H1 (cell line): ENCODE results near the gene NID2. TPM values are rescaled to one million over a fixed set of nuclear protein-coding genes. Genes with fewer than 3 reads are reported as not detected.

Experiments
- CTCF ChIA-PET: fragments of 300-600 bp; sonication (Branson Sonifier 250); formaldehyde crosslinking; loops from one replicate; lab custom pipeline; 2021; ENCODE audit not compliant: partially characterized antibody; lab: Charles Lee
- POLR2A ChIA-PET: fragments of 300-600 bp; sonication (Branson Sonifier 250); formaldehyde crosslinking; loops from one replicate; lab custom pipeline; 2021; ENCODE audit warnings: inconsistent platforms; ENCODE audit not compliant: partially characterized antibody; lab: Charles Lee
- DNase-seq, 2 experiments: peaks; one replicate each; pipeline versions ENCODE4 v3.0.0 to v3.0.0-alpha.2; 2010 to 2022; ENCODE audit warnings: low spot score in 2 of 2, low read depth in 1 of 2, mixed read lengths in 1 of 2
- FAIRE-seq: peaks from 2 replicates; lab custom pipeline; 2011; peaks lifted over from hg19 to GRCh38; lab: Jason Lieb, UNC
- H2AFZ ChIP-seq: 2 replicates; pipeline ENCODE4 v1.8.1; 2012; ENCODE audit warnings: low read length, inconsistent platforms
- H2AK5ac ChIP-seq: 2 replicates; pipeline ENCODE4 v1.6.1; 2013; ENCODE audit warnings: low read depth, low read length
- H2BK120ac ChIP-seq: replicated peaks from 2 replicates; pipeline ENCODE3; 2013; ENCODE audit warnings: low read depth, low read length, inconsistent platforms
- H2BK12ac ChIP-seq: 2 replicates; pipeline ENCODE4 v1.6.1; 2013; ENCODE audit warnings: low read depth, low read length
- H2BK15ac ChIP-seq: 2 replicates; pipeline ENCODE4 v1.6.1; 2013; ENCODE audit warnings: low read length
- H2BK20ac ChIP-seq: 2 replicates; pipeline ENCODE4 v1.6.1; 2013; ENCODE audit warnings: low read length
- H2BK5ac ChIP-seq: 2 replicates; pipeline ENCODE4 v1.6.1; 2013; ENCODE audit warnings: low read depth, low read length
- H3K14ac ChIP-seq: 2 replicates; pipeline ENCODE4 v1.6.1; 2013; ENCODE audit warnings: inconsistent platforms; ENCODE audit not compliant: insufficient read length
- H3K18ac ChIP-seq: 2 replicates; pipeline ENCODE4 v1.6.1; 2013; ENCODE audit warnings: low read length; ENCODE audit errors: extremely low read depth
- H3K23ac ChIP-seq: 2 replicates; pipeline ENCODE4 v1.6.1; 2013; ENCODE audit warnings: inconsistent platforms; ENCODE audit not compliant: insufficient read length
- H3K23me2 ChIP-seq: 2 replicates; pipeline ENCODE4 v1.6.1; 2013; ENCODE audit warnings: low read depth, low read length
- H3K27ac ChIP-seq: 2 replicates; pipeline ENCODE4 v1.6.1; 2011; ENCODE audit warnings: low read depth, low read length, inconsistent platforms
- H3K27me3 ChIP-seq, 4 experiments: replicated peaks in 1 of 4; 1 replicate in 1 of 4; 2 replicates in 3 of 4; pipeline versions ENCODE4 v1.6.1 to v1.8.1; 2011 to 2013; ENCODE audit warnings: low read length in 3 of 4, mild to moderate bottlenecking in 3 of 4, inconsistent platforms in 2 of 4, mixed read lengths in 2 of 4, moderate library complexity in 1 of 4; ENCODE audit not compliant: control insufficient read depth in 3 of 4, insufficient read depth in 3 of 4; ENCODE audit errors: extremely low read depth in 1 of 4
- H3K36me3 ChIP-seq, 4 experiments: 2 replicates each; pipeline versions ENCODE4 v1.6.1 to v1.8.1; 2011 to 2013; ENCODE audit warnings: mild to moderate bottlenecking in 4 of 4, low read length in 3 of 4, moderate library complexity in 2 of 4, control low read depth in 1 of 4, inconsistent platforms in 1 of 4; ENCODE audit not compliant: insufficient read depth in 4 of 4, control insufficient read depth in 2 of 4
- H3K4ac ChIP-seq: replicated peaks from 2 replicates; pipeline ENCODE3; 2013; ENCODE audit warnings: low read length, low read depth, mixed read lengths, inconsistent platforms; ENCODE audit not compliant: insufficient read length
- H3K4me1 ChIP-seq, 4 experiments: replicated peaks in 1 of 4; 1 replicate in 1 of 4; 2 replicates in 3 of 4; pipeline versions ENCODE4 v1.6.1 to v1.8.1; 2011 to 2013; ENCODE audit warnings: low read length in 3 of 4, inconsistent platforms in 2 of 4, mixed read lengths in 1 of 4; ENCODE audit not compliant: insufficient read depth in 4 of 4, control insufficient read depth in 3 of 4
- H3K4me2 ChIP-seq, 2 experiments: 2 replicates each; pipeline versions ENCODE4 v1.6.1 to v1.8.1; 2011 to 2013; ENCODE audit warnings: low read depth in 2 of 2, low read length in 2 of 2, control low read depth in 1 of 2, inconsistent platforms in 1 of 2, mild to moderate bottlenecking in 1 of 2; ENCODE audit not compliant: insufficient read depth in 1 of 2
- H3K4me3 ChIP-seq, 4 experiments: fragments of 200-600, 300-600 bp in 1 of 4; sonication (generic), shearing (Covaris generic), sonication (Bioruptor Twin) in 1 of 4; 2 replicates each; pipeline versions ENCODE4 v1.5.1 to v1.8.1; 2011 to 2016; ENCODE audit warnings: low read length in 4 of 4, low read depth in 3 of 4, control low read depth in 2 of 4, inconsistent platforms in 2 of 4, mild to moderate bottlenecking in 2 of 4, mixed read lengths in 1 of 4, moderate library complexity in 1 of 4; ENCODE audit not compliant: insufficient read depth in 2 of 4; ENCODE audit errors: extremely low read depth in 1 of 4
- H3K56ac ChIP-seq: replicated peaks from 2 replicates; pipeline ENCODE3; 2013; ENCODE audit warnings: low read depth, mild to moderate bottlenecking, mixed read lengths, low read length, inconsistent platforms; ENCODE audit not compliant: insufficient read length
- H3K79me1 ChIP-seq: 2 replicates; pipeline ENCODE4 v1.6.1; 2013; ENCODE audit warnings: low read depth, low read length, control low read depth
- H3K79me2 ChIP-seq, 2 experiments: 2 replicates each; pipeline versions ENCODE4 v1.6.1 to v1.8.1; 2012 to 2013; ENCODE audit warnings: low read length in 2 of 2, mild to moderate bottlenecking in 2 of 2, inconsistent platforms in 1 of 2; ENCODE audit not compliant: insufficient read depth in 2 of 2, control insufficient read depth in 1 of 2
- H3K9ac ChIP-seq, 4 experiments: replicated peaks in 1 of 4; 1 replicate in 1 of 4; 2 replicates in 3 of 4; pipeline versions ENCODE4 v1.6.1 to v1.8.1; 2011 to 2013; ENCODE audit warnings: low read depth in 3 of 4, low read length in 3 of 4, control low read depth in 2 of 4, mild to moderate bottlenecking in 2 of 4, moderate library complexity in 2 of 4, inconsistent platforms in 1 of 4; ENCODE audit errors: extremely low read depth in 1 of 4
- H3K9me3 ChIP-seq, 2 experiments: 2 replicates each; pipeline versions ENCODE4 v1.6.1 to v1.8.1; 2012 to 2013; ENCODE audit warnings: mild to moderate bottlenecking in 2 of 2, moderate library complexity in 2 of 2, control low read depth in 1 of 2, inconsistent platforms in 1 of 2, low read depth in 1 of 2, low read length in 1 of 2, mixed read lengths in 1 of 2; ENCODE audit not compliant: insufficient read depth in 2 of 2
- H4K20me1 ChIP-seq, 2 experiments: replicated peaks in 1 of 2; 2 replicates each; pipeline versions ENCODE3 to v1.8.1; 2011 to 2013; ENCODE audit warnings: inconsistent platforms in 2 of 2, low read length in 2 of 2, mild to moderate bottlenecking in 1 of 2; ENCODE audit not compliant: insufficient read depth in 2 of 2, control insufficient read depth in 1 of 2
- H4K5ac ChIP-seq: 2 replicates; pipeline ENCODE4 v1.6.1; 2013; ENCODE audit warnings: low read length, low read depth, mixed read lengths, inconsistent platforms; ENCODE audit not compliant: insufficient read length
- H4K8ac ChIP-seq: 2 replicates; pipeline ENCODE4 v1.8.0; 2013; ENCODE audit warnings: mild to moderate bottlenecking, moderate library complexity, low read length, inconsistent platforms; ENCODE audit not compliant: insufficient read depth; ENCODE audit errors: extremely low read depth
- H4K91ac ChIP-seq: replicated peaks from 2 replicates; pipeline ENCODE3; 2013; ENCODE audit warnings: low read length, mixed read lengths, inconsistent platforms; ENCODE audit not compliant: insufficient read length
- CEBPB ChIP-seq: IDR thresholded peaks from 2 replicates; pipeline ENCODE4 v1.6.1; 2012; ENCODE audit warnings: low read depth, low read length
- CHD2 ChIP-seq: IDR thresholded peaks from 2 replicates; pipeline ENCODE4 v1.6.1; 2012; ENCODE audit warnings: low read length, improper control_type of control experiment
- EGR1 ChIP-seq: IDR thresholded peaks from 2 replicates; pipeline ENCODE4 v1.6.1; 2011; ENCODE audit warnings: low read depth, low read length, borderline replicate concordance
- EZH2 ChIP-seq: fragments of 200-600 bp; sonication (generic); IDR thresholded peaks from 2 replicates; pipeline ENCODE4 v1.7.1; 2012; ENCODE audit warnings: low read depth, mild to moderate bottlenecking, moderate library complexity, low read length, inconsistent platforms; ENCODE audit not compliant: severe bottlenecking
- FOSL1 ChIP-seq: IDR thresholded peaks from 2 replicates; pipeline ENCODE4 v1.6.1; 2011; ENCODE audit warnings: mild to moderate bottlenecking, low read depth, low read length, moderate library complexity; ENCODE audit not compliant: insufficient read depth
- GTF2F1 ChIP-seq: IDR thresholded peaks from 2 replicates; pipeline ENCODE4 v1.6.1; 2012; ENCODE audit warnings: low read depth, low read length, improper control_type of control experiment, borderline replicate concordance
- NANOG ChIP-seq: IDR thresholded peaks from 2 replicates; pipeline ENCODE4 v1.6.1; 2011; ENCODE audit warnings: low read length, low read depth, mild to moderate bottlenecking, inconsistent platforms; ENCODE audit not compliant: insufficient read depth, poor library complexity, severe bottlenecking
- NRF1 ChIP-seq: IDR thresholded peaks from 2 replicates; pipeline ENCODE4 v1.6.1; 2011; ENCODE audit warnings: mild to moderate bottlenecking, low read depth, low read length, improper control_type of control experiment
- RFX5 ChIP-seq: IDR thresholded peaks from 2 replicates; pipeline ENCODE4 v1.6.1; 2011; ENCODE audit warnings: low read depth, low read length, improper control_type of control experiment, borderline replicate concordance
- SIRT6 ChIP-seq: IDR thresholded peaks from one replicate; pipeline ENCODE4 v1.7.1; 2012; ENCODE audit warnings: low read length, inconsistent platforms
- USF2 ChIP-seq: IDR thresholded peaks from 2 replicates; pipeline ENCODE4 v1.6.1; 2011; ENCODE audit warnings: low read length, improper control_type of control experiment
- YY1 ChIP-seq: IDR thresholded peaks from 2 replicates; pipeline ENCODE4 v1.6.1; 2011; ENCODE audit warnings: low read depth, mild to moderate bottlenecking, low read length
- WGBS, 2 experiments: shearing (Covaris generic) in 1 of 2; methylation state at CpG; one replicate each; pipeline versions ENCODE4 v1.1.6 to v1.1.7; 2013 to 2015; ENCODE audit warnings: low lambda C conversion rate in 2 of 2, mixed read lengths in 2 of 2, inconsistent platforms in 1 of 2, low coverage in 1 of 2, missing lambda C conversion rate in 1 of 2; ENCODE audit not compliant: insufficient replicate concordance in 2 of 2, insufficient coverage in 1 of 2, insufficient read length in 1 of 2; ENCODE audit errors: extremely low coverage in 1 of 2, missing lambda C conversion rate in 1 of 2; 5-methylcytosine and 5-hydroxymethylcytosine counted together
- polyA plus RNA-seq, 7 experiments: library from polyadenylated mRNA; depleted of rRNA in 3 of 7; stranded (reverse) in 5 of 7; unstranded in 2 of 7; fragments of >200 nt in 5 of 7; fragments of 200-250 nt in 2 of 7; gene quantifications; 1 replicate in 5 of 7; 2 replicates in 1 of 7; 4 replicates in 1 of 7; pipeline versions ENCODE4 v1.2.1 to v1.2.3, GENCODE V29; 2011 to 2013; ENCODE audit warnings: missing spikeins in 2 of 7, mixed read lengths in 2 of 7
- total RNA-seq: library from RNA; stranded (reverse); fragmentation: NEBNext Ultra II Directional; extraction: Animal tissue kit (Norgen Biotek cat#: 25700); gene quantifications from 2 replicates; pipeline ENCODE4 v1.2.1, GENCODE V29; 2021

Gene NID2
- total and polyA plus RNA-seq, 2 of the 8 experiments (the other 6 are each of a cell fraction or from before 2014, with no cell fraction given), result 6.1 to 12.6 TPM

GRCh38 chr14:52079239-52079959, 10.5 kb upstream of the NID2 start:
- Histone ChIP-seq H3K9me3 (0 out of 4 replicates have a peak, but pooled peaks cover 0 to under 1% of the 10 kb centered on the region in 2 experiments), H3K18ac (no peak overlapping the region), H4K5ac (no peak overlapping the region), H3K36me3 (no peaks in the 10 kb centered on the region), H3K23me2 (no peaks in the 10 kb centered on the region; the same call in 1 of the 2 replicates), H3K23ac (no peak overlapping the region), H2BK15ac (no peak overlapping the region), H3K79me2 (no peaks in the 10 kb centered on the region), H3K27ac (no peak overlapping the region), H2BK120ac (no peak overlapping the region), H3K56ac (no peak overlapping the region), H2BK20ac (no peak overlapping the region), H2AK5ac (no peak overlapping the region), H2AFZ (no peak overlapping the region), H3K27me3 (no peaks in the 10 kb centered on the region), H4K20me1 (no peaks in the 10 kb centered on the region), H3K4ac (no peak overlapping the region), H2BK5ac (no peak overlapping the region), H3K79me1 (no peaks in the 10 kb centered on the region), H3K4me1 (no peaks in the 10 kb centered on the region), H3K4me2 (no peak overlapping the region), H3K9ac (no peak overlapping the region), H3K4me3 (no peak overlapping the region), H4K91ac (no peak overlapping the region), H3K14ac (no peak overlapping the region), H4K8ac (no peak overlapping the region), H2BK12ac (no peak overlapping the region)
- POLR2A ChIA-PET, result interaction anchor here (0.9 kb wide), 1 partner anchor 9 kb away, joined by 3 read pairs; no protein-coding TSS in a partner anchor
- FAIRE-seq (no peak), DNase-seq (no peak)
- CTCF ChIA-PET, result interaction anchor here (1.5 to 8.1 kb wide), 2 partner anchors 9 to 63 kb away, joined by 3 to 70 read pairs; partner anchors contain the start of gene NID2
- 91% methylated on average over 7 of the region's 7 CpGs; no CpG with 5 or more reads in 1 of the 2 experiments for WGBS, 2 experiments
- TF ChIP-seq EGR1, result no peak
- TF ChIP-seq CEBPB, result no peak
- TF ChIP-seq NANOG, result no peak
- no peak for TF ChIP-seq SIRT6
- TF ChIP-seq FOSL1, result no peak
- no peak for TF ChIP-seq CHD2
- no peak for TF ChIP-seq RFX5
- TF ChIP-seq GTF2F1, result no peak
- TF ChIP-seq EZH2, result no peak
- TF ChIP-seq USF2, result no peak
- TF ChIP-seq YY1, result no peak
- TF ChIP-seq NRF1, result no peak
